HL-60 (cell line): ENCODE data around the gene FAM170B.

Source experiments
- DNase-seq, 2 experiments: peaks; one replicate each; pipeline ENCODE4 v3.0.0-alpha.2; 2010 to 2020; ENCODE audit warnings: low read depth in 1 of 2, low spot score in 1 of 2
- H3K27ac ChIP-seq: fragments of 250-450 bp; sonication (Bioruptor Pico); replicated peaks from 2 replicates; pipeline ENCODE4 v1.5.1; 2020; ENCODE audit warnings: mild to moderate bottlenecking, moderate library complexity
- H3K27me3 ChIP-seq: fragments of 250-450 bp; sonication (Bioruptor Pico); 2 replicates; pipeline ENCODE4 v1.5.1; 2021; ENCODE audit warnings: mild to moderate bottlenecking, moderate library complexity; ENCODE audit not compliant: insufficient read depth, poor library complexity, severe bottlenecking
- H3K4me3 ChIP-seq: replicated peaks from 2 replicates; pipeline ENCODE4 v1.5.1; 2011; ENCODE audit warnings: mild to moderate bottlenecking, control low read depth, low read length; ENCODE audit not compliant: insufficient read depth
- CTCF ChIP-seq: IDR thresholded peaks from one replicate; pipeline ENCODE4 v1.5.1; 2011; ENCODE audit warnings: low read length, control low read depth, inconsistent platforms; ENCODE audit not compliant: insufficient read depth
- GABPA ChIP-seq: IDR thresholded peaks from 2 replicates; pipeline ENCODE4 v1.6.1; 2012; ENCODE audit warnings: low read depth
- POLR2AphosphoS5 ChIP-seq: IDR thresholded peaks from 2 replicates; pipeline ENCODE4 v1.6.1; 2012; ENCODE audit warnings: low read depth
- REST ChIP-seq: IDR thresholded peaks from 2 replicates; pipeline ENCODE4 v1.6.1; 2012; ENCODE audit warnings: low read depth; ENCODE audit not compliant: insufficient replicate concordance
- SPI1 ChIP-seq: IDR thresholded peaks from 2 replicates; pipeline ENCODE4 v1.6.1; 2012; ENCODE audit warnings: low read depth, mild to moderate bottlenecking, borderline replicate concordance

The FAM170B gene

GRCh38 chr10:49172777-49173132 lies 38.9 kb upstream of the FAM170B start:
- Histone ChIP-seq H3K4me3 (no peak overlapping the region), H3K27ac (no peak overlapping the region), H3K27me3 (no peaks in the 10 kb centered on the region)
- no peak for DNase-seq
- TF ChIP-seq POLR2AphosphoS5 (no peak), CTCF (no peak), SPI1 (no peak), REST (no peak), GABPA (no peak)

DNA sequence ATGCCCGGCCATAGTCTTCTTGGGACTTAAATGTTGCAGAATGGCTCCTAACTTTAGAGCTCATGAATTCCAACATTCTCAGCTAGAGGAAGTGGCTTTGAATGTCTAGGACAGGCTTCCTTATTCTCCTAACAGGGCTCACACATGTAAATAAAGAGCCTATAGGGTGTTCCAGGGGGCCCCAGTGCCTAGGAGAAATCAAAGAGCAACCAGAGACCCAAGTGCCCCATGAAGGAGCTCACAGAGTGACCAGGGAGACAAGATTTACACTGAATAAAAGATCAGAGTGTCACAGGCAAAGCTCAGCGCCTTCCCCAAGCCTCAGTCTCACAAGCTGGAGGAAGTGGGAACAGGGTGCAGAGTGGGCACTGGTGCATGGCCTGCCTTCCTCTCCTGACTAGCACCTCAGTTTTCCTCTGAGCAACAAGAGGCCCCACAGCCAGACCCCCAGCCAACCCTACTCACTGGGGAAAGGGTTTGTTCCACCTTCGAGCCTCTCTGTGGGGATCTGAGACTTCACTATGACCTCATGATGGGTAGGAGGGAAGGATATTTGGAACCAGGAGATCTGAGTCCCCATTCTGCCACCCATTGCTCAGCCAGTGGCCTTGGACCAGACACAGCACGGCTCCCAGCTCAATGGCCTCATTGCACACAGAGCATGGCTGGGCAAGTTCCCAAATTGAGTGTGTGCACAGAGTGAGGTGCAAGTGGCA lies 38.4 kb upstream of the FAM170B start:
- TF ChIP-seq SPI1 (no peak), CTCF (no peak), REST (no peak), GABPA (no peak), POLR2AphosphoS5 (no peak)
- no peak for DNase-seq
- Histone ChIP-seq H3K4me3 (no peak overlapping the region), H3K27me3 (no peaks in the 10 kb centered on the region), H3K27ac (no peak overlapping the region)

DNA sequence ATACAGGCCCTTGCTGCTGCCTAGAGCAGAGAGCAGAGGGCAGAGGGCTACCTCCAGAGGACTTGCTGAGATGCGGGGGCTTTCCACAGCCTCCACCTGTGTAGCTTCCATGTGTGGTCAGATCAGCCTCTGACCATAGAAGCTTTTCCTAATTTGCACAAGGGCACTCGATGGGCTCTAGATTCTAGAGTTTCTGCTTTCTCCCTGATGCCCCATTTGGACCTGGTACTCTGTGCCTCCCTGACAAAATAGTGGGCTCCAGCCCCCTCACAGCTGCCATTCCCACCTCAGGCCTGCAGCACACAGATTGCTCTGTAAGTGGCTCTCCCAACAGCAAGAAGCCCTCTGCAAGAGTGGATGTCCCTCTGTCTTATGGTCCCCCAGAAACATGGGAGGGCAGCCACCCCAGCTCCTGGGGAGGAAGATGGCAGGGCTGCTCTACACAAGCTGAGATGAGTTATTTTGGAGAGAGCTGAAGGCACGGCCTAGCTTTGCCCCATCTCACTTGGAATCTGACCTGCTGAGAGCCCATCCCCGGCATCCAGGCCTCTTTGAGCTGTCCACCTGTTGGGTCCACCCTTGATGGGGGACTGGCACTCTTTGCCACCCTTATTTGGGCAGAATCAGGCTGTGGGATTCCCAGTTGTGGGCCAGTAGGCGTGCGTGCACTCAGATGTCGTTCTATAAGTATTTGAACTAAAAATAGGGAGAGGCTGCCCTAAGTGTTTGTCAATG lies 37.7 kb upstream of the FAM170B start:
- H3K27ac ChIP-seq = no peak overlapping the region
- TF ChIP-seq SPI1 = no peak
- TF ChIP-seq POLR2AphosphoS5 = no peak
- no peak for TF ChIP-seq REST
- TF ChIP-seq GABPA = no peak
- no peak for TF ChIP-seq CTCF

More for the DNA sequence above, 37.7 kb upstream of the FAM170B start:
- H3K27me3 ChIP-seq = no peaks in the 10 kb centered on the region
- no peak overlapping the region for H3K4me3 ChIP-seq
- DNase-seq = no peak
